ENCODE results near the gene NLRP6.
"Not testable (repeated sequence)": the region's sequence is repeated elsewhere in the genome, so short reads cannot be mapped to it uniquely, and the experiment has no call there.

The NLRP6 gene

GRCh38 chr11:315051-315481 lies 36.9 kb downstream of the NLRP6 start:
- peak overlapping the region in 2 of 5 donors; percentile 56 to 59 for H3K9ac ChIP-seq (ENCODE audit: low read length in 5 of 5)
- peak overlapping the region; percentile 67 for H3K27ac ChIP-seq (ENCODE audit: low read depth, low read length)
- peak overlapping the region; percentile 12 to 87 (median 66) for H3K4me3 ChIP-seq (ENCODE audit: low read depth in 1 of 5, low read length in 5 of 5)
- H3K36me3 ChIP-seq (ENCODE audit: control insufficient read depth in 5 of 5, insufficient read depth in 5 of 5, low read length in 5 of 5) = peaks cover 0 to 2% (median 0%) of the 10 kb centered on the region in 5 donors
- peaks cover 0 to 27% (median 7%) of the 10 kb centered on the region in 5 donors for H3K27me3 ChIP-seq (ENCODE audit: control insufficient read depth in 5 of 5, insufficient read depth in 4 of 5, low read length in 5 of 5)
- H3K4me1 ChIP-seq (ENCODE audit: control insufficient read depth in 5 of 5, insufficient read depth in 5 of 5, low read length in 5 of 5) = peaks cover 0 to 59% (median 47%) of the 10 kb centered on the region in 5 donors
- H3K9me3 ChIP-seq (ENCODE audit: control insufficient read depth in 5 of 5, low read length in 5 of 5) = no peaks in the 10 kb centered on the region

GRCh38 chr11:315516-315994 lies 37.3 kb downstream of the NLRP6 start:
- no peaks in the 10 kb centered on the region for H3K9me3 ChIP-seq (ENCODE audit: control insufficient read depth in 5 of 5, low read length in 5 of 5)
- H3K9ac ChIP-seq (ENCODE audit: low read length in 5 of 5) = peak overlapping the region in 3 of 5 donors; percentile 11 to 59 (median 56)
- H3K4me3 ChIP-seq (ENCODE audit: low read depth in 1 of 5, low read length in 5 of 5) = peak overlapping the region; percentile 12 to 87 (median 66)
- peak overlapping the region; percentile 67 for H3K27ac ChIP-seq (ENCODE audit: low read depth, low read length)
- H3K4me1 ChIP-seq (ENCODE audit: control insufficient read depth in 5 of 5, insufficient read depth in 5 of 5, low read length in 5 of 5) = peaks cover 0 to 62% (median 47%) of the 10 kb centered on the region in 5 donors
- H3K36me3 ChIP-seq (ENCODE audit: control insufficient read depth in 5 of 5, insufficient read depth in 5 of 5, low read length in 5 of 5) = peaks cover 0 to 2% (median 0%) of the 10 kb centered on the region in 5 donors
- H3K27me3 ChIP-seq (ENCODE audit: control insufficient read depth in 5 of 5, insufficient read depth in 4 of 5, low read length in 5 of 5) = peaks cover 0 to 27% (median 7%) of the 10 kb centered on the region in 5 donors

GRCh38 chr11:316031-316701 lies 38.0 kb downstream of the NLRP6 start:
- Histone ChIP-seq H3K4me3 (ENCODE audit: low read depth in 1 of 5, low read length in 5 of 5) (peak overlapping the region in 4 of 5 donors; percentile 40 to 87 (median 66)), H3K9me3 (ENCODE audit: control insufficient read depth in 5 of 5, low read length in 5 of 5) (no peaks in the 10 kb centered on the region), H3K27ac (ENCODE audit: low read depth, low read length) (peak overlapping the region; percentile 67), H3K4me1 (ENCODE audit: control insufficient read depth in 5 of 5, insufficient read depth in 5 of 5, low read length in 5 of 5) (peaks cover 0 to 67% (median 51%) of the 10 kb centered on the region in 5 donors), H3K36me3 (ENCODE audit: control insufficient read depth in 5 of 5, insufficient read depth in 5 of 5, low read length in 5 of 5) (peaks cover 0 to 2% (median 0%) of the 10 kb centered on the region in 5 donors), H3K27me3 (ENCODE audit: control insufficient read depth in 5 of 5, insufficient read depth in 4 of 5, low read length in 5 of 5) (peaks cover 0 to 27% (median 7%) of the 10 kb centered on the region in 5 donors), H3K9ac (ENCODE audit: low read length in 5 of 5) (peak overlapping the region in 3 of 5 donors; percentile 11 to 59 (median 56))

GRCh38 chr11:316891-317301 lies 38.7 kb downstream of the NLRP6 start:
- Histone ChIP-seq H3K4me1 (ENCODE audit: control insufficient read depth in 5 of 5, insufficient read depth in 5 of 5, low read length in 5 of 5) (peaks cover 0 to 63% (median 48%) of the 10 kb centered on the region in 5 donors), H3K27ac (ENCODE audit: low read depth, low read length) (peak overlapping the region; percentile 67), H3K9ac (ENCODE audit: low read length in 5 of 5) (peak overlapping the region in 1 of 5 donors; percentile 39), H3K36me3 (ENCODE audit: control insufficient read depth in 5 of 5, insufficient read depth in 5 of 5, low read length in 5 of 5) (peaks cover 0 to 2% (median 0%) of the 10 kb centered on the region in 5 donors), H3K4me3 (ENCODE audit: low read depth in 1 of 5, low read length in 5 of 5) (peak overlapping the region in 3 of 5 donors; percentile 63 to 87 (median 68)), H3K9me3 (ENCODE audit: control insufficient read depth in 5 of 5, low read length in 5 of 5) (no peaks in the 10 kb centered on the region), H3K27me3 (ENCODE audit: control insufficient read depth in 5 of 5, insufficient read depth in 4 of 5, low read length in 5 of 5) (peaks cover 0 to 27% (median 7%) of the 10 kb centered on the region in 5 donors)

- H3K36me3 ChIP-seq (ENCODE audit: control insufficient read depth in 5 of 5, insufficient read depth in 5 of 5, low read length in 5 of 5); H3K9me3 ChIP-seq (ENCODE audit: control insufficient read depth in 5 of 5, low read length in 5 of 5): not testable (repeated sequence)
- peak overlapping the region; percentile 21 to 47 (median 44) for H3K4me3 ChIP-seq (ENCODE audit: low read depth in 1 of 5, low read length in 5 of 5)
- H3K27me3 ChIP-seq (ENCODE audit: control insufficient read depth in 5 of 5, insufficient read depth in 4 of 5, low read length in 5 of 5) = peaks cover 0 to 24% (median 7%) of the 10 kb centered on the region in 5 donors
- H3K9ac ChIP-seq (ENCODE audit: low read length in 5 of 5) = peak overlapping the region in 1 of 5 donors; percentile 28
- peak overlapping the region; percentile 67 for H3K27ac ChIP-seq (ENCODE audit: low read depth, low read length)
- peaks cover 0 to 54% (median 38%) of the 10 kb centered on the region in 5 donors for H3K4me1 ChIP-seq (ENCODE audit: control insufficient read depth in 5 of 5, insufficient read depth in 5 of 5, low read length in 5 of 5)
Observed at GRCh38 chr11:317668-318404, 39.6 kb downstream of the NLRP6 start.

- not testable (repeated sequence) for H3K9me3 ChIP-seq (ENCODE audit: control insufficient read depth in 5 of 5, low read length in 5 of 5); H3K27ac ChIP-seq (ENCODE audit: low read depth, low read length); H3K36me3 ChIP-seq (ENCODE audit: control insufficient read depth in 5 of 5, insufficient read depth in 5 of 5, low read length in 5 of 5)
- peaks cover 0 to 47% (median 31%) of the 10 kb centered on the region in 5 donors for H3K4me1 ChIP-seq (ENCODE audit: control insufficient read depth in 5 of 5, insufficient read depth in 5 of 5, low read length in 5 of 5)
- peak overlapping the region in 2 of 5 donors; percentile 20 to 84 for H3K9ac ChIP-seq (ENCODE audit: low read length in 5 of 5)
- peak overlapping the region in 4 of 5 donors; percentile 85 to 92 (median 89) for H3K4me3 ChIP-seq (ENCODE audit: low read depth in 1 of 5, low read length in 5 of 5)
- H3K27me3 ChIP-seq (ENCODE audit: control insufficient read depth in 5 of 5, insufficient read depth in 4 of 5, low read length in 5 of 5) = peaks cover 0 to 24% (median 7%) of the 10 kb centered on the region in 5 donors
Observed at GRCh38 chr11:318405-319120, 40.4 kb downstream of the NLRP6 start.

GRCh38 chr11:319121-319887 lies 41.1 kb downstream of the NLRP6 start:
- H3K36me3 ChIP-seq (ENCODE audit: control insufficient read depth in 5 of 5, insufficient read depth in 5 of 5, low read length in 5 of 5); H3K9me3 ChIP-seq (ENCODE audit: control insufficient read depth in 5 of 5, low read length in 5 of 5): not testable (repeated sequence)
- peaks cover 0 to 48% (median 32%) of the 10 kb centered on the region in 5 donors for H3K4me1 ChIP-seq (ENCODE audit: control insufficient read depth in 5 of 5, insufficient read depth in 5 of 5, low read length in 5 of 5)
- peaks cover 0 to 21% (median 7%) of the 10 kb centered on the region in 5 donors for H3K27me3 ChIP-seq (ENCODE audit: control insufficient read depth in 5 of 5, insufficient read depth in 4 of 5, low read length in 5 of 5)
- H3K4me3 ChIP-seq (ENCODE audit: low read depth in 1 of 5, low read length in 5 of 5) = peak overlapping the region; percentile 80 to 92 (median 86)
- H3K27ac ChIP-seq (ENCODE audit: low read depth, low read length) = peak overlapping the region; percentile 86
- H3K9ac ChIP-seq (ENCODE audit: low read length in 5 of 5) = peak overlapping the region in 4 of 5 donors; percentile 82 to 85 (median 84)

GRCh38 chr11:319888-320273 lies 41.7 kb downstream of the NLRP6 start:
- Histone ChIP-seq H3K27me3 (ENCODE audit: control insufficient read depth in 5 of 5, insufficient read depth in 4 of 5, low read length in 5 of 5) (peaks cover 0 to 21% (median 7%) of the 10 kb centered on the region in 5 donors), H3K4me1 (ENCODE audit: control insufficient read depth in 5 of 5, insufficient read depth in 5 of 5, low read length in 5 of 5) (peaks cover 0 to 52% (median 36%) of the 10 kb centered on the region in 5 donors), H3K4me3 (ENCODE audit: low read depth in 1 of 5, low read length in 5 of 5) (peak overlapping the region; percentile 80 to 92 (median 86)), H3K9ac (ENCODE audit: low read length in 5 of 5) (peak overlapping the region in 4 of 5 donors; percentile 82 to 88 (median 84)), H3K27ac (ENCODE audit: low read depth, low read length) (peak overlapping the region; percentile 86)
- H3K9me3 ChIP-seq (ENCODE audit: control insufficient read depth in 5 of 5, low read length in 5 of 5); H3K36me3 ChIP-seq (ENCODE audit: control insufficient read depth in 5 of 5, insufficient read depth in 5 of 5, low read length in 5 of 5): not testable (repeated sequence)

GRCh38 chr11:324156-324555 lies 45.9 kb downstream of the NLRP6 start:
- H3K36me3 ChIP-seq (ENCODE audit: control insufficient read depth in 5 of 5, insufficient read depth in 5 of 5, low read length in 5 of 5) = peaks cover 0 to 2% (median 0%) of the 10 kb centered on the region in 5 donors
- no peak overlapping the region for H3K4me3 ChIP-seq (ENCODE audit: low read depth in 1 of 5, low read length in 5 of 5)
- peaks cover 3 to 50% (median 38%) of the 10 kb centered on the region in 5 donors for H3K4me1 ChIP-seq (ENCODE audit: control insufficient read depth in 5 of 5, insufficient read depth in 5 of 5, low read length in 5 of 5)

More at GRCh38 chr11:324156-324555, 45.9 kb downstream of the NLRP6 start:
- H3K9me3 ChIP-seq (ENCODE audit: control insufficient read depth in 5 of 5, low read length in 5 of 5) = no peaks in the 10 kb centered on the region
- no peaks in the 10 kb centered on the region for H3K27me3 ChIP-seq (ENCODE audit: control insufficient read depth in 5 of 5, insufficient read depth in 4 of 5, low read length in 5 of 5)
- H3K27ac ChIP-seq (ENCODE audit: low read depth, low read length) = no peak overlapping the region
- no peak overlapping the region for H3K9ac ChIP-seq (ENCODE audit: low read length in 5 of 5)
